GM12878 (cell line): ENCODE results near the gene EXD3. TPM values are rescaled to one million over a fixed set of nuclear protein-coding genes. Genes with fewer than 3 reads are reported as not detected.

Source experiments
- ATAC-seq: fragments of 200-7000 bp; cut with Tn5 transposase; 3 replicates; pipeline ENCODE4 v1.9.1; 2020; ENCODE audit warnings: mild to moderate bottlenecking, moderate library complexity
- BruUV-seq: library from RNA; stranded (reverse); fragments of 400-500 nt; replicated peaks from 2 replicates; lab custom pipeline; 2021; lab: Mats Ljungman, UMichigan
- CTCF ChIA-PET: fragments of 300-600 bp; sonication (Branson Sonifier 250); formaldehyde crosslinking; extraction: SDS; loops from one replicate; lab custom pipeline; 2021; ENCODE audit warnings: inconsistent platforms; lab: Yijun Ruan, JAX
- POLR2A ChIA-PET: fragments of 350-600 bp; formaldehyde crosslinking; extraction: SDS; loops from one replicate; lab custom pipeline; 2021; ENCODE audit warnings: inconsistent platforms; lab: Charles Lee
- RAD21 ChIA-PET: fragments of 300-600 bp; sonication (Branson Sonifier 250); formaldehyde crosslinking; loops from one replicate; lab custom pipeline; 2023; ENCODE audit warnings: antibody characterized with exemption; ENCODE audit not compliant: unreplicated experiment; lab: Charles Lee
- SMC1A ChIA-PET: fragments of 300-600 bp; sonication (Branson Sonifier 250); formaldehyde crosslinking; loops from one replicate; lab custom pipeline; 2023; ENCODE audit not compliant: unreplicated experiment, uncharacterized antibody; lab: Charles Lee
- DNase-seq: peaks from one replicate; pipeline ENCODE4 v3.0.0-alpha.2; 2011; ENCODE audit warnings: low read depth, low spot score
- FAIRE-seq: peaks from 3 replicates; lab custom pipeline; 2011; peaks lifted over from hg19 to GRCh38; lab: Jason Lieb, UNC
- H2AFZ ChIP-seq: 2 replicates; pipeline ENCODE4 v1.6.0; 2011; ENCODE audit warnings: low read depth, low read length, control low read depth; ENCODE audit not compliant: control insufficient read depth
- H3K27ac ChIP-seq: 2 replicates; pipeline ENCODE4 v1.5.1; 2011; ENCODE audit warnings: control low read depth; ENCODE audit not compliant: control insufficient read depth, insufficient read depth
- H3K27me3 ChIP-seq, 2 experiments: replicated peaks in 1 of 2; 2 replicates each; pipeline versions ENCODE4 v1.6.0 to v1.6.1; 2011; ENCODE audit warnings: low read length in 1 of 2; ENCODE audit not compliant: control insufficient read depth in 2 of 2, insufficient read depth in 2 of 2
- H3K36me3 ChIP-seq, 2 experiments: 2 replicates each; pipeline ENCODE4 v1.5.1; 2011; ENCODE audit warnings: low read length in 1 of 2; ENCODE audit not compliant: control insufficient read depth in 2 of 2, insufficient read depth in 2 of 2
- H3K4me1 ChIP-seq: 2 replicates; pipeline ENCODE4 v1.6.1; 2011; ENCODE audit warnings: mild to moderate bottlenecking, low read length, moderate library complexity, mixed read lengths; ENCODE audit not compliant: control insufficient read depth, insufficient read depth
- H3K4me2 ChIP-seq: 2 replicates; pipeline ENCODE4 v1.6.0; 2011; ENCODE audit warnings: control low read depth; ENCODE audit not compliant: control insufficient read depth, insufficient read depth
- H3K4me3 ChIP-seq: fragments of 200-600 bp; sonication (generic); 2 replicates; pipeline ENCODE4 v1.5.1; 2016
- H3K79me2 ChIP-seq: 2 replicates; pipeline ENCODE4 v1.6.0; 2011; ENCODE audit warnings: low read length; ENCODE audit not compliant: control insufficient read depth, insufficient read depth
- H3K9ac ChIP-seq: 2 replicates; pipeline ENCODE4 v1.8.0; 2011; ENCODE audit warnings: low read length, control low read depth, mixed read lengths; ENCODE audit not compliant: control insufficient read depth, insufficient read depth
- H3K9me3 ChIP-seq: replicated peaks from 3 replicates; pipeline ENCODE4 v1.5.1; 2011; ENCODE audit warnings: mild to moderate bottlenecking, low read length; ENCODE audit not compliant: control insufficient read depth, insufficient read depth
- H4K20me1 ChIP-seq: 2 replicates; pipeline ENCODE4 v1.6.0; 2011; ENCODE audit not compliant: control insufficient read depth, insufficient read depth
- HCFC1 ChIP-seq: fragments of 150-350 bp; IDR thresholded peaks from 2 replicates; pipeline ENCODE4 v1.6.1; 2014; ENCODE audit warnings: low read length
- HDAC6 ChIP-seq: fragments of 200-600 bp; sonication (generic); IDR thresholded peaks from one replicate; pipeline ENCODE4 v1.8.0; 2017; ENCODE audit warnings: antibody characterized with exemption; ENCODE audit not compliant: unreplicated experiment
- HDGF ChIP-seq: fragments of 450-650 bp; IDR thresholded peaks from 2 replicates; pipeline ENCODE4 v1.6.1; 2016; ENCODE audit warnings: antibody characterized with exemption
- LARP7 ChIP-seq: fragments of 450-650 bp; IDR thresholded peaks from 2 replicates; pipeline ENCODE4 v1.6.1; 2017; ENCODE audit warnings: mild to moderate bottlenecking
- MAX ChIP-seq: IDR thresholded peaks from 2 replicates; pipeline ENCODE4 v1.6.1; 2012; ENCODE audit warnings: low read depth, low read length, improper control_type of control experiment
- NFIC ChIP-seq: IDR thresholded peaks from 2 replicates; pipeline ENCODE4 v1.6.1; 2012; ENCODE audit warnings: low read depth, mild to moderate bottlenecking, inconsistent platforms, low read length, moderate library complexity
- NFXL1 ChIP-seq: fragments of 450-650 bp; IDR thresholded peaks from 2 replicates; pipeline ENCODE4 v1.6.1; 2017; ENCODE audit warnings: antibody characterized with exemption, mild to moderate bottlenecking, borderline replicate concordance
- NKRF ChIP-seq: fragments of 450-650 bp; conservative IDR thresholded peaks from 2 replicates; pipeline ENCODE4 v1.6.1; 2017; ENCODE audit warnings: mild to moderate bottlenecking, moderate library complexity
- PAX5 ChIP-seq: IDR thresholded peaks from 2 replicates; pipeline ENCODE4 v1.6.1; 2011; ENCODE audit warnings: low read depth, low read length, borderline replicate concordance
- PAX8 ChIP-seq: fragments of 450-650 bp; IDR thresholded peaks from 2 replicates; pipeline ENCODE4 v1.6.1; 2017; ENCODE audit warnings: mild to moderate bottlenecking, moderate library complexity
- PBX3 ChIP-seq: IDR thresholded peaks from 2 replicates; pipeline ENCODE4 v1.6.1; 2011; ENCODE audit warnings: mild to moderate bottlenecking, low read depth, low read length, moderate library complexity; ENCODE audit not compliant: insufficient replicate concordance
- PKNOX1 ChIP-seq: fragments of 450-650 bp; IDR thresholded peaks from 2 replicates; pipeline ENCODE4 v1.6.1; 2016; ENCODE audit warnings: mild to moderate bottlenecking
- RFX5 ChIP-seq: IDR thresholded peaks from 2 replicates; pipeline ENCODE4 v1.6.1; 2011; ENCODE audit warnings: low read depth, low read length, improper control_type of control experiment
- ZBTB33 ChIP-seq: fragments of 450-650 bp; IDR thresholded peaks from 2 replicates; pipeline ENCODE4 v1.6.1; 2017; ENCODE audit warnings: mild to moderate bottlenecking
- ZNF207 ChIP-seq: fragments of 450-650 bp; IDR thresholded peaks from 2 replicates; pipeline ENCODE4 v1.6.1; 2014; ENCODE audit warnings: antibody characterized with exemption, mild to moderate bottlenecking, borderline replicate concordance
- ZZZ3 ChIP-seq: IDR thresholded peaks from 2 replicates; pipeline ENCODE4 v1.6.1; 2011; ENCODE audit warnings: low read depth; ENCODE audit not compliant: control insufficient read depth, insufficient read length
- WGBS: methylation state at CpG from one replicate; pipeline ENCODE4 v1.1.6; 2016; ENCODE audit warnings: low lambda C conversion rate; ENCODE audit not compliant: insufficient replicate concordance, insufficient coverage; ENCODE audit errors: missing lambda C conversion rate; 5-methylcytosine and 5-hydroxymethylcytosine counted together
- in situ Hi-C: fragments of 300-500 bp; cut with MboI; formaldehyde crosslinking; loops from 9 replicates; pipeline ENCODE4 v1.14.3; 2018; ENCODE audit warnings: mixed read lengths
- intact Hi-C: fragments of 100-400 bp; cut with micrococcal nuclease; formaldehyde crosslinking; loops from one replicate; pipeline ENCODE4 v1.14.2; 2022; ENCODE audit not compliant: unreplicated experiment
- polyA plus RNA-seq, 11 experiments: library from polyadenylated mRNA; depleted of rRNA in 4 of 11; unstranded in 6 of 11; stranded (reverse) in 5 of 11; fragments of >200 nt; fragmentation: Nextera tagmentation in 4 of 11; fragmentation: Illumina TruSeq in 1 of 11; extraction: Ambion mirVana in 4 of 11; extraction: Trizol in 1 of 11; gene quantifications; 1 replicate in 1 of 11; 2 replicates in 10 of 11; pipeline versions ENCODE4 v1.2.1 to v1.2.3, GENCODE V29; 2011 to 2016; ENCODE audit warnings: inconsistent platforms in 2 of 11, missing spikeins in 2 of 11, low read depth in 1 of 11
- total RNA-seq, 4 experiments: library from RNA; depleted of rRNA in 3 of 4; stranded (reverse); fragments of >200 nt in 3 of 4; fragmentation: Illumina TruSeq in 1 of 4; extraction: Trizol in 1 of 4; gene quantifications; 2 replicates each; pipeline versions ENCODE4 v1.2.1 to v1.2.3, GENCODE V29; 2013 to 2021

Gene EXD3
- total and polyA plus RNA-seq, 10 of the 15 experiments (the other 5 are each of a cell fraction or from before 2014, with no cell fraction given): 0.21 to 7.1 (median 3.6) TPM

GRCh38 chr9:137383081-137383783, 39.7 kb downstream of the EXD3 start:
- FAIRE-seq (no peak), ATAC-seq (peak; percentile 19; the same call in 1 of the 3 replicates), DNase-seq (no peak)
- H3K4me3 ChIP-seq: no peak overlapping the region
- ChIA-PET CTCF (no interaction called here), SMC1A (no interaction called here), POLR2A (interaction anchor here (0.6 kb wide), 1 partner anchor 12 kb away, joined by 4 read pairs; no protein-coding TSS in a partner anchor), RAD21 (no interaction called here)
- no peak overlapping the region for H3K4me2 ChIP-seq
- WGBS: 27% methylated on average over 22 of the region's 27 CpGs
- in situ Hi-C loops (no loop called here), intact Hi-C loops (no loop called here)
- BruUV-seq: no TSS peak
- H3K27ac ChIP-seq: no peak overlapping the region
- no peaks in the 10 kb centered on the region for H4K20me1 ChIP-seq
- no peaks in the 10 kb centered on the region for H3K4me1 ChIP-seq
- no peak overlapping the region for H3K9ac ChIP-seq
- H3K79me2 ChIP-seq: no peaks in the 10 kb centered on the region
- H3K27me3 ChIP-seq: no peaks in the 10 kb centered on the region
- H3K9me3 ChIP-seq: no peaks in the 10 kb centered on the region; the same call in 2 of the 3 replicates
- no peaks in the 10 kb centered on the region for H3K36me3 ChIP-seq
- H2AFZ ChIP-seq: no peak overlapping the region
- TF ChIP-seq LARP7: no peak
- no peak for TF ChIP-seq NFIC
- no peak for TF ChIP-seq ZNF207
- TF ChIP-seq HDAC6: no peak
- no peak for TF ChIP-seq NFXL1
- no peak for TF ChIP-seq RFX5
- TF ChIP-seq PBX3: no peak
- TF ChIP-seq PAX8: no peak
- no peak for TF ChIP-seq HCFC1
- TF ChIP-seq NKRF: no peak
- no peak for TF ChIP-seq PAX5
- TF ChIP-seq MAX: no peak
- no peak for TF ChIP-seq HDGF
- no peak for TF ChIP-seq ZZZ3
- no peak for TF ChIP-seq ZBTB33
- TF ChIP-seq PKNOX1: no peak
